ENCODE data around the gene PLEKHA7.

PLEKHA7 gene

DNA sequence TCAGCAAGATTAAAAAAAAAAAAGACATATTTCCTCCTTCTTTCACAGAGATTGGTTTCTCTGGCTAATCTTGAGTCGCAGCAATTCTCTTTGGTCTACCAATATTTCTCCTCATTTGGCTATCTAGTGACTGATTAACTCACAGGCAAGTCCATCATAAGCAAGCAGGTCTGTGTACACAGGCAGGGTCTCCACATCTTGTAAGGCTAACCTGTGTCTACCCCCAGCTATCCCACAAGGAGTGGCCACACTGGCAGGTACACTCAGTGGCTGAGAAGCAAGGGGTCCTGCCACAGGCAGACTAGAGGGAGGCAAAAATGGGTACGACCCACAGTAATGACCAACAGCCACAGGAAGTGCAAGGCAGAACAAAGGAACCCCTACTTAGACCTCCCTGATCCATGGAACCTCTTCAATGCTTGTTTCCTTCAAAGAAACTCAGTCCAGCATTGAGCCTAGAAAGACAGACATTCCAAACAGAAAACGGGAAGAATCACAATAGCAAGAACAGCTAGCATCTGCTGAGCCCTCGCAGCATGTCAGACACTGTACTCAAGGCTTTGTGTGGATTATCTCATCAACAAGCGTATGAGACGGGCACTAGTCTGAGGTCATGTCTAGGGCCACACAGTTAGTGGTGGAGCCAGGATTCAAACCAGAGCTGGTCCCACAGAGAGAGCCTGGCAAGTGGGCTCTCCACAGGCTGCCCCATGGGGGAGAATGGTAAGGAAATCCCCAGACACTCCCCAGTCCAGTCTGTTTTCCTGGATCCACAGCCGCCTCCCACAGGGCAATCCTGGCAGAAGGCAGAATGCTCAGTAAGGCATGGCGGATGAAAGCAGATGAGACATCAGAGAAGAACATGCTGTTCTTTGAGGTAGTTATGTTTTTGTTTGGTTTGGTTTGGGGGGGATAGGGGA, 34.3 kb downstream of the PLEKHA7 start:
- DNase-seq (ENCODE audit: low read depth), result no peak
- no peak overlapping the region for H3K4me3 ChIP-seq (ENCODE audit: low read depth, low read length)
- in situ Hi-C loops (cut with HindIII; ENCODE audit: low sequenced_read_pairs), result no loop called here
- TF ChIP-seq, protein P1, sequence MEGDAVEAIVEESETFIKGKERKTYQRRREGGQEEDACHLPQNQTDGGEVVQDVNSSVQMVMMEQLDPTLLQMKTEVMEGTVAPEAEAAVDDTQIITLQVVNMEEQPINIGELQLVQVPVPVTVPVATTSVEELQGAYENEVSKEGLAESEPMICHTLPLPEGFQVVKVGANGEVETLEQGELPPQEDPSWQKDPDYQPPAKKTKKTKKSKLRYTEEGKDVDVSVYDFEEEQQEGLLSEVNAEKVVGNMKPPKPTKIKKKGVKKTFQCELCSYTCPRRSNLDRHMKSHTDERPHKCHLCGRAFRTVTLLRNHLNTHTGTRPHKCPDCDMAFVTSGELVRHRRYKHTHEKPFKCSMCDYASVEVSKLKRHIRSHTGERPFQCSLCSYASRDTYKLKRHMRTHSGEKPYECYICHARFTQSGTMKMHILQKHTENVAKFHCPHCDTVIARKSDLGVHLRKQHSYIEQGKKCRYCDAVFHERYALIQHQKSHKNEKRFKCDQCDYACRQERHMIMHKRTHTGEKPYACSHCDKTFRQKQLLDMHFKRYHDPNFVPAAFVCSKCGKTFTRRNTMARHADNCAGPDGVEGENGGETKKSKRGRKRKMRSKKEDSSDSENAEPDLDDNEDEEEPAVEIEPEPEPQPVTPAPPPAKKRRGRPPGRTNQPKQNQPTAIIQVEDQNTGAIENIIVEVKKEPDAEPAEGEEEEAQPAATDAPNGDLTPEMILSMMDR (IDR thresholded peaks at IDR 0.05; ENCODE audit: low read depth, low read length, missing control alignments), result no peak

DNA sequence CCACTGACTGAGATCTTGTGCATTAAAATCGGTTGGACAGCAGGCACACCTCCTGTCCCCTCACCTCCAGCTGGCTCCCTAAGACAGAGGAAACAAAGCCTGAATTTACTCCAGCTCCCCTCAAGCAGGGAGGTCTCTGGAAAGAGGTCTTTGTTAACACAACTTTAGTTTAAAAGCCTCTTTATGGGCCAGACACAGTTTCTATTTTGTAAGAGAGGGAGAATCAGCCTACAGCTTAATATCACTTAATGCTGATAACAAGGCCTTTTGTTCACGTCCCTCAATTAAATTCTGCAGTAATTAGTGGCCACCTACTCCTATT, 36.3 kb downstream of the PLEKHA7 start:
- in situ Hi-C loops (cut with HindIII; ENCODE audit: low sequenced_read_pairs), result no loop called here
- DNase-seq (ENCODE audit: low read depth), result no peak
- TF ChIP-seq, protein P1 (IDR thresholded peaks at IDR 0.05; ENCODE audit: low read depth, low read length, missing control alignments), result no peak
- no peak overlapping the region for H3K4me3 ChIP-seq (ENCODE audit: low read depth, low read length)

DNA sequence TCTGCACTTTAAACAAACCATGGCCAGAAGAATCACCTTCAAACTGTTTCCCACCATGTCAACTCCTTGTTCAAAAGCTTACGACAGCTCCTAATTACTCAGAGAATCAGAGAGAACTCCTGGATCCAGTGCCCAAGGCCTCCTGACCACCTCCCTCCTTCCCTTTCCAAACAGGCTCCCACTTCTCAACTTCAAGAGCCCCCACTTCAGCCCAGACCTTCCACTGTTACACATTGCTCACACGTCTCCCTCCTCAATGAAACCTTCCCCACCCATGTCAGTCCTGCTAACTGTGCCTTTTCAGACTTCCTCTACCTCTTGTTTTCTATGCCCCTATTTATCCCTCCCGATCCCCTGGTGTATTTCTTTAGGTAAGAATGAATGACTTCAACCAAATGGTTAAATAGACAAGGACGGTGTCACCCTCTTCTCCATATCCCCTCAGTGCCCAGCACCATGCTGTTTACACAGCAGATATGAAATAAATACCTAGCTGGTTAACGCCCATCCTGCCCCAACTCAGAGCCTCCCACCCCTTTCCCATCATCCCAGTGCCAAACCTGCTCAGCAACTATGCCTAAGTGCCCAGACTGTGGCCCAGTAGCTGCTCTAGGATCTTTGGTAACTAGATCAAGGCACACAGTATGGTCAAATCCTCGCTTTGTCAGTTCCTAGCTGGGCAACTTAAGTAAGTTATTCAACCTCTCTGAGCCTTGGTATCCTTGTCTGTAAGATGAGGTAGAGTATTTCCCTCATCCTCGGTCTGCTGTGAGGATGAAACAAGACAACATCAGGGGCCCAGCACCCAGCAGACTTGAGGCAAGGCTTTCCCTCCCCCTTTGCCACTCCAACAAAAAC, 36.8 kb downstream of the PLEKHA7 start:
- in situ Hi-C loops (cut with HindIII; ENCODE audit: low sequenced_read_pairs), result no loop called here
- TF ChIP-seq, protein P1 (IDR thresholded peaks at IDR 0.05; ENCODE audit: low read depth, low read length, missing control alignments), result no peak
- no peak for DNase-seq (ENCODE audit: low read depth)
- H3K4me3 ChIP-seq (ENCODE audit: low read depth, low read length), result no peak overlapping the region

DNA sequence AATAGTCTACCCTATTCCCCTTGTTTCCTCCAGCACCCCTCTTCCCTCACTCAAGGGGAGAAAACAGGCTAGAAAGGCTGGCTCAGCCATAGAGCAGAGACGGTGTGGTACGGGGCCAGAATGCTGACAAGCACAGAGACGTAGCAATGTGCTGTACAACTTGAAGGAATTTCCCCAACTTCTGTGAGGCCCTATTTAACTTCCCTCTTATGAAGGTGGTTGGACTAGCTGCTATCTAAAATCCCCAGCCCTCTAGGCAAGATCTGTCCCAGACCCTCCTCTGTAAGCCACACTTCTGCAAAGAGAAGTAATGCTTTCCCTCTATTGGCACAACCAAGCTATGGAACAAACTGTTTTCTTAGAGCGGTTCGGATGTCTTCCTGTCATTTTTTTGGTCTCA, 37.8 kb downstream of the PLEKHA7 start:
- no peak overlapping the region for H3K4me3 ChIP-seq (ENCODE audit: low read depth, low read length)
- in situ Hi-C loops (cut with HindIII; ENCODE audit: low sequenced_read_pairs), result no loop called here
- TF ChIP-seq, protein P1 (IDR thresholded peaks at IDR 0.05; ENCODE audit: low read depth, low read length, missing control alignments), result no peak

DNA sequence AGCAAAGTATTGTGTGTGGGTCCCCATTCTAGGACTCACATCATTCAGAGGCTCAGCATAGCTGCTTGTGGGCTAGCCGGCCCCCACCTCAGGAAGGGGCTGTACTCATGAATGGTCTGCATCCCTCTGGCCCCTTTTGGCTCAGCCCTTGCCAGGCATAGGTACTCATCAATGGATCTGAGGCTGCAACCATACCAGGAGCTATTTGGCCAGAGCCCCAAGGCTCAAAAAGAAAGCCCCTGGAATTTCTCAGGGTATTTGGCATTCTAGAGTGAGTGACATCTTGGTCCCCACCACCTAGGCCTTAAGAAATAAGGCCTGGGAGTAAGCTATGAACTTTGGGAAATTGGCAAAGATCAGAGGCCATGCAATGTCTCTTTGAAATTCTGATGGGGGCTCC, 38.3 kb downstream of the PLEKHA7 start:
- no peak for DNase-seq (ENCODE audit: low read depth)
- TF ChIP-seq, protein P1 (IDR thresholded peaks at IDR 0.05; ENCODE audit: low read depth, low read length, missing control alignments), result no peak
- H3K4me3 ChIP-seq (ENCODE audit: low read depth, low read length), result no peak overlapping the region
- in situ Hi-C loops (cut with HindIII; ENCODE audit: low sequenced_read_pairs), result no loop called here

More for the DNA sequence above, 37.8 kb downstream of the PLEKHA7 start:
- DNase-seq (ENCODE audit: low read depth), result no peak

DNA sequence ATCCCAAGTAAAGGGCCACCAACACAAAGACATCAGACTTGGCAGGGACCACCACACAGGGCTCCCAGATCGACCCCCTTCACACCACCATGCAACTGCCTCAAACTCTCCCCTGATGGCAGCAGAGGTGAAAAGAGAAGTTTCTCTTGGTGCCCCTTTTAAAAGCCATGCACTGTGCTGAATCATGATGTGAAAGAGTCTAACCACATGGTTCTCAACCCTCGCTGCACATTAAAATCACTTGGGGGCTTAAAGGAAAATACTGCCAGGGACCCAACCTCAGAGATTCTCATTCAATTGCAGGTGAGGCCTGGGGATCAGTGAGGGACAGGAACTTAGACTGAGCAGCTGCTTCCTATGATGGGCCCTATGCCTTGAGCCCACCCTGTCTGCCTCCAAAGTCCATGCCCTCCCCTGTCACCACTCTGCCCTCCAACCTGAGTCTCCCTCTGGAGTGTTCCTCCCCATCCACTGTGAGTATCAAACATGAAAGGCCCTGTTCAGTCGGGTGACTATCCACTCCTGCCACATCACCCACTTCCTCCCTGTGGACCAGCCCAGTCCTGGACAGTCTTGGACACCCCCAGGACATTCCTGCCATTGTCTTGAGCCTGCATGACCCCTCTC, 40.8 kb downstream of the PLEKHA7 start:
- H3K4me3 ChIP-seq (ENCODE audit: low read depth, low read length), result no peak overlapping the region
- no peak for DNase-seq (ENCODE audit: low read depth)
- TF ChIP-seq, protein P1 (IDR thresholded peaks at IDR 0.05; ENCODE audit: low read depth, low read length, missing control alignments), result no peak
- in situ Hi-C loops (cut with HindIII; ENCODE audit: low sequenced_read_pairs), result no loop called here
